ENCODE data around the gene PPP4R4. TPM values are rescaled to one million over a fixed set of nuclear protein-coding genes. Genes with fewer than 3 reads are reported as not detected.

Gene PPP4R4
- total and polyA plus RNA-seq, 2 of the 4 experiments (the other 2 are of a cell fraction), result 0.17 to 0.36 TPM

DNA sequence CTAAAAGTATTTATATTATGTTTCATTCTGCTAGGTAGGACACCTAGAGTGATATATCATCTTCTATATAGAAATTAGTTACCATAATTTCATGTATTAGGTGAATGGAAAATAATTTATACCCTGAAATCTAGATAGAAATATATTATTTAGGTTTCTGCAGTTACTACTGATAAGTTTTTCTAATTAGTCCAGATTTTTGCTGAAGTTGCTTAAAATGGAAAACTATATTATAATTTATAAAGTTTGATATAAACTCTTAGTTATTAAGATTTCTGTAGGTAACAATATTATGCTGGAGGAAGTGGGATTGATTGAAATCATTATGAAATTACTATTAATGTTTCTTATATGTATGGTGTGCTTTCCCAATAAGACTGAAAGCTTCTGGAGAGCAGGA lies 62.9 kb downstream of the PPP4R4 start:
- no TSS peak for BruUV-seq (replicated peaks)
- TF ChIP-seq MAFK (IDR thresholded peaks at IDR 0.05; ENCODE audit: low read depth, low read length) (peak; percentile 24; the same call in 1 of the 2 replicates), BHLHE40 (IDR thresholded peaks at IDR 0.05; ENCODE audit: low read depth, low read length) (no peak), RCOR1 (IDR thresholded peaks at IDR 0.05; ENCODE audit: insufficient replicate concordance, low read length) (no peak)
- Histone ChIP-seq H4K5ac (ENCODE audit: low read depth, low read length) (no peak overlapping the region), H3K4me2 (ENCODE audit: low read depth, low read length) (no peak overlapping the region), H3K18ac (ENCODE audit: low read depth, low read length) (no peak overlapping the region), H4K8ac (ENCODE audit: low read depth in 2 of 2, low read length in 2 of 2) (no peak overlapping the region), H2BK120ac (ENCODE audit: low read depth, low read length) (no peak overlapping the region), H3K79me1 (ENCODE audit: low read depth in 1 of 2, low read length in 2 of 2) (no peaks in the 10 kb centered on the region), H3K27ac (ENCODE audit: insufficient read depth, low read length) (no peak overlapping the region), H3K9me3 (ENCODE audit: control insufficient read depth, insufficient read depth, low read length) (no peaks in the 10 kb centered on the region), H3K27me3 (ENCODE audit: control insufficient read depth, insufficient read depth, low read length) (no peaks in the 10 kb centered on the region), H4K20me1 (ENCODE audit: insufficient read depth, low read length) (no peaks in the 10 kb centered on the region), H4K91ac (ENCODE audit: insufficient read depth, low read depth, low read length) (no peak overlapping the region), H3K23ac (ENCODE audit: low read depth, low read length) (no peak overlapping the region), H2AK9ac (replicated peaks; ENCODE audit: low read depth, low read length, poor library complexity) (no peak overlapping the region), H2BK20ac (ENCODE audit: low read depth, low read length) (no peak overlapping the region), H3K4ac (ENCODE audit: low read depth, low read length) (no peak overlapping the region), H3K14ac (replicated peaks; ENCODE audit: low read depth, low read length) (no peak overlapping the region), H2AFZ (replicated peaks; ENCODE audit: low read length, poor library complexity) (no peak overlapping the region), H3K9me1 (ENCODE audit: insufficient read depth, low read length) (no peaks in the 10 kb centered on the region), H2BK5ac (ENCODE audit: low read depth, low read length, poor library complexity, severe bottlenecking) (no peak overlapping the region), H3K36me3 (ENCODE audit: control insufficient read depth, insufficient read depth, low read length) (no peaks in the 10 kb centered on the region), H3K56ac (ENCODE audit: extremely low read depth, insufficient read depth, low read length) (no peak overlapping the region), H2AK5ac (ENCODE audit: low read depth, low read length) (no peak overlapping the region), H3K9ac (ENCODE audit: low read depth, low read length) (no peak overlapping the region), H3K4me3 (ENCODE audit: insufficient read depth, low read depth, low read length) (no peak overlapping the region), H3K4me1 (ENCODE audit: control insufficient read depth, insufficient read depth, low read length) (no peaks in the 10 kb centered on the region), H2BK15ac (ENCODE audit: low read depth, low read length) (no peak overlapping the region)
- intact Hi-C loops (cut with micrococcal nuclease), result no loop called here
- in situ Hi-C loops (cut with MboI; ENCODE audit: low sequenced_read_pairs), result no loop called here
- DNase-seq (no peak), ATAC-seq (ENCODE audit: low read depth) (no peak)
- POLR2A ChIA-PET (ENCODE audit: unreplicated experiment), result no interaction called here
- CTCF ChIA-PET, result no interaction called here
- dilution Hi-C loops (cut with HindIII; ENCODE audit: low sequenced_read_pairs, unreplicated experiment), result no loop called here

All from IMR-90 (cell line).